IMR-90 (cell line): ENCODE results near the gene TENM4. TPM values are rescaled to one million over a fixed set of nuclear protein-coding genes. Genes with fewer than 3 reads are reported as not detected.

Experiments
- ATAC-seq: fragments of 200-7000 bp; cut with Tn5 transposase; 2 replicates; pipeline ENCODE4 v1.9.1; 2020; ENCODE audit warnings: low read depth, mild to moderate bottlenecking, moderate library complexity
- BruUV-seq: library from RNA; stranded (reverse); fragments of 400-500 nt; replicated peaks from 2 replicates; lab custom pipeline; 2021; lab: Mats Ljungman, UMichigan
- CTCF ChIA-PET: fragments of 300-600 bp; formaldehyde crosslinking; extraction: SDS; loops from one replicate; lab custom pipeline; 2021; ENCODE audit warnings: antibody characterized with exemption; lab: Yijun Ruan, JAX
- POLR2A ChIA-PET: fragments of 300-600 bp; sonication (Branson Sonifier 250); formaldehyde crosslinking; loops from one replicate; lab custom pipeline; 2022; ENCODE audit warnings: antibody characterized with exemption; ENCODE audit not compliant: unreplicated experiment; lab: Charles Lee
- DNase-seq: peaks from one replicate; pipeline ENCODE4 v3.0.0; 2013
- H2AFZ ChIP-seq: replicated peaks from 2 replicates; pipeline ENCODE3; 2013; ENCODE audit warnings: low read length, mild to moderate bottlenecking; ENCODE audit not compliant: poor library complexity
- H2AK5ac ChIP-seq: 2 replicates; pipeline ENCODE4 v1.6.1; 2013; ENCODE audit warnings: low read depth, low read length, inconsistent platforms
- H2AK9ac ChIP-seq: replicated peaks from 2 replicates; pipeline ENCODE3; 2013; ENCODE audit warnings: mild to moderate bottlenecking, low read depth, low read length, moderate library complexity; ENCODE audit not compliant: poor library complexity
- H2BK120ac ChIP-seq: 2 replicates; pipeline ENCODE4 v1.6.1; 2013; ENCODE audit warnings: low read depth, low read length, inconsistent platforms
- H2BK15ac ChIP-seq: 3 replicates; pipeline ENCODE4 v1.6.1; 2013; ENCODE audit warnings: low read depth, low read length, inconsistent platforms
- H2BK20ac ChIP-seq: 2 replicates; pipeline ENCODE4 v1.6.1; 2013; ENCODE audit warnings: low read depth, mild to moderate bottlenecking, inconsistent platforms, low read length, moderate library complexity
- H2BK5ac ChIP-seq: 2 replicates; pipeline ENCODE4 v1.6.1; 2013; ENCODE audit warnings: mild to moderate bottlenecking, low read depth, low read length, inconsistent platforms; ENCODE audit not compliant: poor library complexity, severe bottlenecking
- H3K14ac ChIP-seq: replicated peaks from 2 replicates; pipeline ENCODE4 v1.6.1; 2013; ENCODE audit warnings: low read depth, low read length, inconsistent platforms
- H3K18ac ChIP-seq: 2 replicates; pipeline ENCODE4 v1.6.1; 2013; ENCODE audit warnings: low read depth, low read length, control low read depth
- H3K23ac ChIP-seq: 2 replicates; pipeline ENCODE4 v1.6.1; 2013; ENCODE audit warnings: low read depth, low read length, inconsistent platforms
- H3K27ac ChIP-seq: 2 replicates; pipeline ENCODE4 v1.5.1; 2013; ENCODE audit warnings: mild to moderate bottlenecking, control low read depth, low read length; ENCODE audit not compliant: insufficient read depth
- H3K27me3 ChIP-seq: 2 replicates; pipeline ENCODE4 v1.6.1; 2013; ENCODE audit warnings: low read length; ENCODE audit not compliant: control insufficient read depth, insufficient read depth
- H3K36me3 ChIP-seq: 2 replicates; pipeline ENCODE4 v1.6.1; 2013; ENCODE audit warnings: low read length, mixed read lengths; ENCODE audit not compliant: control insufficient read depth, insufficient read depth
- H3K4ac ChIP-seq: 2 replicates; pipeline ENCODE4 v1.6.1; 2013; ENCODE audit warnings: low read depth, low read length, inconsistent platforms
- H3K4me1 ChIP-seq: 2 replicates; pipeline ENCODE4 v1.6.1; 2013; ENCODE audit warnings: low read length, mixed read lengths; ENCODE audit not compliant: control insufficient read depth, insufficient read depth
- H3K4me2 ChIP-seq: 2 replicates; pipeline ENCODE4 v1.6.1; 2013; ENCODE audit warnings: low read depth, mild to moderate bottlenecking, control low read depth, low read length, moderate library complexity
- H3K4me3 ChIP-seq: 2 replicates; pipeline ENCODE4 v1.5.1; 2013; ENCODE audit warnings: low read depth, mild to moderate bottlenecking, control low read depth, low read length, moderate library complexity; ENCODE audit not compliant: insufficient read depth
- H3K56ac ChIP-seq: 2 replicates; pipeline ENCODE4 v1.6.1; 2013; ENCODE audit warnings: low read length, inconsistent platforms; ENCODE audit not compliant: insufficient read depth; ENCODE audit errors: extremely low read depth
- H3K79me1 ChIP-seq, 2 experiments: 2 replicates each; pipeline ENCODE4 v1.6.1; 2013; ENCODE audit warnings: low read length in 2 of 2, inconsistent platforms in 1 of 2, low read depth in 1 of 2
- H3K9ac ChIP-seq: 2 replicates; pipeline ENCODE4 v1.6.1; 2013; ENCODE audit warnings: low read depth, low read length, control low read depth
- H3K9me1 ChIP-seq: 2 replicates; pipeline ENCODE4 v1.6.1; 2013; ENCODE audit warnings: low read length, inconsistent platforms; ENCODE audit not compliant: insufficient read depth
- H3K9me3 ChIP-seq: 2 replicates; pipeline ENCODE4 v1.6.1; 2013; ENCODE audit warnings: low read length; ENCODE audit not compliant: control insufficient read depth, insufficient read depth
- H4K20me1 ChIP-seq: 2 replicates; pipeline ENCODE4 v1.6.1; 2013; ENCODE audit warnings: low read length, inconsistent platforms; ENCODE audit not compliant: insufficient read depth
- H4K5ac ChIP-seq: 2 replicates; pipeline ENCODE4 v1.6.1; 2013; ENCODE audit warnings: mild to moderate bottlenecking, low read depth, low read length, control low read depth
- H4K8ac ChIP-seq, 2 experiments: 2 replicates each; pipeline ENCODE4 v1.6.1; 2013; ENCODE audit warnings: low read depth in 2 of 2, low read length in 2 of 2, control low read depth in 1 of 2, inconsistent platforms in 1 of 2
- H4K91ac ChIP-seq: 2 replicates; pipeline ENCODE4 v1.6.1; 2013; ENCODE audit warnings: low read depth, low read length, inconsistent platforms; ENCODE audit not compliant: insufficient read depth
- BHLHE40 ChIP-seq: fragments of 150-350 bp; IDR thresholded peaks from 2 replicates; pipeline ENCODE4 v1.6.1; 2016; ENCODE audit warnings: mild to moderate bottlenecking, low read depth, low read length
- CHD1 ChIP-seq: IDR thresholded peaks from 2 replicates; pipeline ENCODE4 v1.6.1; 2012; ENCODE audit warnings: low read depth, low read length, improper control_type of control experiment
- NFE2L2 ChIP-seq: fragments of 150-350 bp; IDR thresholded peaks from 2 replicates; pipeline ENCODE4 v1.6.1; 2016; ENCODE audit warnings: low read depth, mild to moderate bottlenecking, low read length
- POLR2A ChIP-seq: IDR thresholded peaks from 2 replicates; pipeline ENCODE4 v1.6.1; 2012; ENCODE audit warnings: mild to moderate bottlenecking, low read depth, low read length
- RFX5 ChIP-seq: IDR thresholded peaks from 2 replicates; pipeline ENCODE4 v1.8.0; 2012; ENCODE audit warnings: low read depth, mild to moderate bottlenecking, low read length, moderate library complexity
- WGBS, 2 experiments: methylation state at CpG; one replicate each; pipeline versions ENCODE4 v1.1.5 to v1.1.7; 2013; ENCODE audit warnings: missing lambda C conversion rate in 2 of 2; ENCODE audit not compliant: insufficient read length in 1 of 2; ENCODE audit errors: extremely low coverage in 2 of 2; 5-methylcytosine and 5-hydroxymethylcytosine counted together
- dilution Hi-C: fragments of 300-500 bp; cut with HindIII; formaldehyde crosslinking; loops from one replicate; pipeline ENCODE4 v1.14.3; 2018; ENCODE audit warnings: low sequenced_read_pairs; ENCODE audit not compliant: unreplicated experiment
- in situ Hi-C: fragments of 300-500 bp; cut with MboI; formaldehyde crosslinking; loops from 3 replicates; pipeline ENCODE4 v1.14.3; 2019; ENCODE audit warnings: low sequenced_read_pairs, inconsistent platforms, mixed read lengths
- intact Hi-C: fragments of 100-400 bp; cut with micrococcal nuclease; formaldehyde crosslinking; loops from 2 replicates; pipeline ENCODE4 v1.10.0; 2022
- polyA plus RNA-seq, 3 experiments: library from polyadenylated mRNA; depleted of rRNA; stranded (reverse); fragments of >200 nt; gene quantifications; 2 replicates each; pipeline ENCODE4 v1.2.3, GENCODE V29; 2012; ENCODE audit warnings: low replicate concordance in 1 of 3
- total RNA-seq: library from RNA; depleted of rRNA; stranded (reverse); fragments of >200 nt; gene quantifications from 2 replicates; pipeline ENCODE4 v1.2.3, GENCODE V29; 2012
- TF ChIP-seq, protein P1 (sequence below): fragments of 150-350 bp; IDR thresholded peaks from 2 replicates; pipeline ENCODE4 v1.6.1; 2017; ENCODE audit warnings: mild to moderate bottlenecking, antibody characterized with exemption, low read length, low read depth

TENM4 gene
- total and polyA plus RNA-seq, 2 of the 4 experiments (the other 2 are of a cell fraction), result 7.4 to 9.0 TPM

DNA sequence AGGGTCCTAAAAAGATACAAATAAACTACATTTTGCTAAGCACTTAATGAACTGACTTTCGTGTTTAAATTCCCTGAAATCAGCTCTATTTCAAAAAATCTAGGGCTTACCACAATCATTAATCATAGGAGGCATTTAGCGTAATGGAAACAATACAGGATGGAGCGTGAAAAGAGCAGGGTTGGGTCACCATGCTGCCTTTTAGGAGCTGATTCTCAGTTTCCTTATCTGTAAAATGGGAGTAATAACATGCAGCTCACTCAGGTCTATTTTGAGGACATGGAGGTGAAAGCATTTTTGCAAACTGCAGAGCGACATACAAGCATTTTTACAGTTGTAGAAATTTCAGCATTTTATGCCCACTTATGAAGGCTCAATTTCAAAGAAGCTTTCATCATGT is 407.0 kb downstream of the TENM4 start:
- Histone ChIP-seq H3K14ac (no peak overlapping the region), H4K91ac (no peak overlapping the region), H2AK5ac (no peak overlapping the region), H3K27ac (no peak overlapping the region), H4K20me1 (no peaks in the 10 kb centered on the region), H3K9me3 (no peaks in the 10 kb centered on the region), H2BK15ac (no peak overlapping the region), H4K8ac (no peak overlapping the region), H3K18ac (no peak overlapping the region), H3K9me1 (no peaks in the 10 kb centered on the region), H3K27me3 (peaks cover 6% of the 10 kb centered on the region; the same call in 1 of the 2 replicates), H2AFZ (no peak overlapping the region), H3K4ac (no peak overlapping the region), H3K79me1 (no peaks in the 10 kb centered on the region), H3K4me1 (no peaks in the 10 kb centered on the region), H3K9ac (no peak overlapping the region), H3K23ac (no peak overlapping the region), H3K4me3 (no peak overlapping the region), H4K5ac (no peak overlapping the region), H3K56ac (no peak overlapping the region), H2BK20ac (no peak overlapping the region), H2BK5ac (no peak overlapping the region), H2AK9ac (no peak overlapping the region), H3K36me3 (no peaks in the 10 kb centered on the region), H3K4me2 (no peak overlapping the region), H2BK120ac (no peak overlapping the region)
- intact Hi-C loops (no loop called here), in situ Hi-C loops (no loop called here), dilution Hi-C loops (no loop called here)
- ChIA-PET CTCF (interaction anchor here (1.3 kb wide), 1 partner anchor 388 kb away, joined by 4 read pairs; no protein-coding TSS in a partner anchor), POLR2A (no interaction called here)
- no TSS peak for BruUV-seq
- DNase-seq (no peak), ATAC-seq (no peak)
- 83% methylated on average over 1 of the region's 4 CpGs; no CpG with 5 or more reads in 1 of the 2 experiments for WGBS, 2 experiments
- TF ChIP-seq NFE2L2 (no peak), RFX5 (no peak), CHD1 (no peak), POLR2A (no peak), BHLHE40 (no peak)
- TF ChIP-seq, protein P1, sequence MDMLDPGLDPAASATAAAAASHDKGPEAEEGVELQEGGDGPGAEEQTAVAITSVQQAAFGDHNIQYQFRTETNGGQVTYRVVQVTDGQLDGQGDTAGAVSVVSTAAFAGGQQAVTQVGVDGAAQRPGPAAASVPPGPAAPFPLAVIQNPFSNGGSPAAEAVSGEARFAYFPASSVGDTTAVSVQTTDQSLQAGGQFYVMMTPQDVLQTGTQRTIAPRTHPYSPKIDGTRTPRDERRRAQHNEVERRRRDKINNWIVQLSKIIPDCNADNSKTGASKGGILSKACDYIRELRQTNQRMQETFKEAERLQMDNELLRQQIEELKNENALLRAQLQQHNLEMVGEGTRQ, result no peak
